ENCODE measurements around the gene LAMB1. TPM values are rescaled to one million over a fixed set of nuclear protein-coding genes. Genes with fewer than 3 reads are reported as not detected.
A peak's percentile ranks its signal among the peaks of the same experiment; 100 is the strongest.
"Not testable (repeated sequence)": the region's sequence is repeated elsewhere in the genome, so short reads cannot be mapped to it uniquely, and the experiment has no call there.

The LAMB1 gene
- polyA plus RNA-seq, 1 donor from 2014 or later, result not detected

- H3K9me3 Mint-ChIP-seq, result peaks cover 0 to 2% (median 0%) of the 10 kb centered on the region in 3 donors
- H3K27me3 Mint-ChIP-seq, result peaks cover 2% of the 10 kb centered on the region
- H3K27ac Mint-ChIP-seq, result peak overlapping the region; percentile 90 to 100 (median 99)
- peaks cover 1% of the 10 kb centered on the region for H3K36me3 Mint-ChIP-seq
- peak overlapping the region; percentile 90 to 100 (median 98) for H3K4me3 Mint-ChIP-seq
- H3K4me1 Mint-ChIP-seq, result peaks cover 27 to 34% (median 27%) of the 10 kb centered on the region in 3 donors
These were observed 112.4 kb downstream of the LAMB1 start for GRCh38 chr7:107890493-107890961.

GRCh38 chr7:107889992-107890391 lies 113.0 kb downstream of the LAMB1 start:
- peak overlapping the region; percentile 90 to 100 (median 98) for H3K4me3 Mint-ChIP-seq
- H3K27ac Mint-ChIP-seq, result peak overlapping the region in 2 of 3 donors; percentile 90 to 100
- peaks cover 2% of the 10 kb centered on the region for H3K27me3 Mint-ChIP-seq
- peaks cover 0 to 2% (median 0%) of the 10 kb centered on the region in 3 donors for H3K9me3 Mint-ChIP-seq
- H3K4me1 Mint-ChIP-seq, result peaks cover 27 to 30% (median 27%) of the 10 kb centered on the region in 3 donors
- peaks cover 1% of the 10 kb centered on the region for H3K36me3 Mint-ChIP-seq

GRCh38 chr7:107887827-107888226 lies 115.1 kb downstream of the LAMB1 start:
- H3K4me3 Mint-ChIP-seq, H3K27ac Mint-ChIP-seq, H3K27me3 Mint-ChIP-seq, H3K36me3 Mint-ChIP-seq, H3K9me3 Mint-ChIP-seq: not testable (repeated sequence)
- peaks cover 12 to 14% (median 12%) of the 10 kb centered on the region in 3 donors for H3K4me1 Mint-ChIP-seq

- Mint-ChIP-seq H3K27me3 (peaks cover 9% of the 10 kb centered on the region), H3K4me1 (no peaks in the 10 kb centered on the region), H3K27ac (no peak overlapping the region), H3K36me3 (no peaks in the 10 kb centered on the region), H3K9me3 (peaks cover 0 to 2% (median 0%) of the 10 kb centered on the region in 3 donors), H3K4me3 (no peak overlapping the region)
These were observed 118.7 kb downstream of the LAMB1 start for GRCh38 chr7:107884066-107884818.

- no peak overlapping the region for H3K27ac Mint-ChIP-seq
- no peaks in the 10 kb centered on the region for H3K9me3 Mint-ChIP-seq
- peaks cover 13% of the 10 kb centered on the region for H3K27me3 Mint-ChIP-seq
- no peak overlapping the region for H3K4me3 Mint-ChIP-seq
- no peaks in the 10 kb centered on the region for H3K36me3 Mint-ChIP-seq
- H3K4me1 Mint-ChIP-seq, result no peaks in the 10 kb centered on the region
These were observed 120.2 kb downstream of the LAMB1 start for GRCh38 chr7:107882766-107883165.

- H3K27ac Mint-ChIP-seq, result no peak overlapping the region
- no peak overlapping the region for H3K4me3 Mint-ChIP-seq
- H3K4me1 Mint-ChIP-seq, result no peaks in the 10 kb centered on the region
- no peaks in the 10 kb centered on the region for H3K36me3 Mint-ChIP-seq
- H3K9me3 Mint-ChIP-seq, result no peaks in the 10 kb centered on the region
- H3K27me3 Mint-ChIP-seq, result peaks cover 13% of the 10 kb centered on the region
These were observed 123.4 kb downstream of the LAMB1 start for GRCh38 chr7:107879400-107880035.

- Mint-ChIP-seq H3K27ac (no peak overlapping the region), H3K27me3 (peaks cover 8% of the 10 kb centered on the region), H3K9me3 (no peaks in the 10 kb centered on the region), H3K4me1 (no peaks in the 10 kb centered on the region), H3K36me3 (no peaks in the 10 kb centered on the region), H3K4me3 (no peak overlapping the region)
These were observed 124.3 kb downstream of the LAMB1 start for GRCh38 chr7:107878636-107879035.

- no peaks in the 10 kb centered on the region for H3K4me1 Mint-ChIP-seq
- no peaks in the 10 kb centered on the region for H3K36me3 Mint-ChIP-seq
- peaks cover 8% of the 10 kb centered on the region for H3K27me3 Mint-ChIP-seq
- H3K9me3 Mint-ChIP-seq, result no peaks in the 10 kb centered on the region
- no peak overlapping the region for H3K4me3 Mint-ChIP-seq
- no peak overlapping the region for H3K27ac Mint-ChIP-seq
These were observed 125.1 kb downstream of the LAMB1 start for GRCh38 chr7:107877731-107878382.

GRCh38 chr7:107876916-107877315 lies 126.0 kb downstream of the LAMB1 start:
- no peaks in the 10 kb centered on the region for H3K9me3 Mint-ChIP-seq
- H3K4me1 Mint-ChIP-seq, result no peaks in the 10 kb centered on the region
- no peak overlapping the region for H3K4me3 Mint-ChIP-seq
- peaks cover 7% of the 10 kb centered on the region for H3K27me3 Mint-ChIP-seq
- H3K27ac Mint-ChIP-seq, result no peak overlapping the region
- H3K36me3 Mint-ChIP-seq, result no peaks in the 10 kb centered on the region

GRCh38 chr7:107874605-107875446 lies 128.1 kb downstream of the LAMB1 start:
- Mint-ChIP-seq H3K4me3 (no peak overlapping the region), H3K4me1 (no peaks in the 10 kb centered on the region), H3K27ac (no peak overlapping the region), H3K36me3 (no peaks in the 10 kb centered on the region), H3K27me3 (peaks cover 6% of the 10 kb centered on the region), H3K9me3 (no peaks in the 10 kb centered on the region)

- Mint-ChIP-seq H3K9me3 (no peaks in the 10 kb centered on the region), H3K36me3 (no peaks in the 10 kb centered on the region), H3K4me1 (no peaks in the 10 kb centered on the region), H3K4me3 (no peak overlapping the region), H3K27ac (no peak overlapping the region), H3K27me3 (peaks cover 6% of the 10 kb centered on the region)
These were observed 128.8 kb downstream of the LAMB1 start for GRCh38 chr7:107874111-107874510.

Other genes with a start within 250 kb of the LAMB1 start
- not detected for gene SLC26A3, start 199.9 kb downstream of the LAMB1 start, polyA plus RNA-seq
- 45.2 TPM for gene DLD, start 112.0 kb downstream of the LAMB1 start, polyA plus RNA-seq
- gene LAMB4, start 127.2 kb upstream of the LAMB1 start, polyA plus RNA-seq, result not detected

Measured in IgD-negative memory B cell (primary cell).